ENCODE measurements around the gene SLC2A8.

SLC2A8 gene

DNA sequence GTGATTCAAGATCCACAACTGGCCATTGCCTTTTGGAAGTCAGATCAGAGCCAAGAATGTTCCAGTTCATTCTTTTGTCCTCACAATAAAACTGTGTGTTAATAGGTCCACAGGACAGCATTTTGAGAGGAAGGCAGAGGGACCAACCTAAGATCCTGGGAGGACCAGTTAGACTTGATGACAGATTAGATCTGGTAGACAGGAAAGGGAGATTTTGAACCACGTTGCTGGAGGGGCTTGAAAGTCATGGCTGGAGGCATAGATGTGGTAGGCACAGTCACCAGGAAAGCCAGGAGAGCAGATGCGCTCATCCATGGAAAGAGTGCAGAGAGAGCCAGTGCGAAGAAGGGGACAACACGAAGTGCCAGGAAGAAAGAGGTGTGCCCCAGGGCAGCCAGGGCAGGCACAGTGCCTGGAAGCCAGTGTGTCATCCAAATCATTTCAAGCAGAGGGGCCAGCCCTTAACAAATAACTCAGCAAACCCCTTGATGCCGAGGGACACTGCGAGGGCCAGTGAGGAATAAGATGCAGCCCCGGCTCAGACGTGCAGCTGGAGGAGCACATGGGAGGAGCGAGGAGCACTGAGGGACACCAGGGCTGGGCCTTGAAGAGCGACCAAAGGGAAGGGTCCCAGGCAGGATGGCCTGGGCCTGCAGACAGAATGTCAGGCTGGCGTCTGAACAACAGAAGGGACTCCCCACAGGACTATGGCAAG, 12.8 kb upstream of the SLC2A8 start:
- no peak for DNase-seq

DNA sequence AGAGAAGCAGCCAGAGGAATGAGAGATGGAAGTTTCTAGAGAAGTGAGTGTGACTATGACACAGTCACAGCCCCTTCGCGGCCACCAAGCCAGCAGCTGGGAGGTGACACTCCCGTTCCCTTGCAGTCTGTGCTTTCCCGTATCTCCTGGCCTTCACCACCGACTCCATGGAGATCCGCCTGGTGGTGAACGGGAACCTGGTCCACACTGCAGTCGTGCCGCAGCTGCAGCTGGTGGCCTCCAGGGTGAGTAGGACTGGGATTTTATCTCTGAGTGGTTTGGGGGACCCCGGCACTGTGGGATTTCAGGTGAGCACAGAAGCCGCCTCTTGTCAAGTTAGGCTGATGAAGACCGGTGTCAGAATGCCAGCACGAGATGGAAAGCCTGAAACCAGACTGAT, 12.1 kb upstream of the SLC2A8 start:
- no peak for DNase-seq

DNA sequence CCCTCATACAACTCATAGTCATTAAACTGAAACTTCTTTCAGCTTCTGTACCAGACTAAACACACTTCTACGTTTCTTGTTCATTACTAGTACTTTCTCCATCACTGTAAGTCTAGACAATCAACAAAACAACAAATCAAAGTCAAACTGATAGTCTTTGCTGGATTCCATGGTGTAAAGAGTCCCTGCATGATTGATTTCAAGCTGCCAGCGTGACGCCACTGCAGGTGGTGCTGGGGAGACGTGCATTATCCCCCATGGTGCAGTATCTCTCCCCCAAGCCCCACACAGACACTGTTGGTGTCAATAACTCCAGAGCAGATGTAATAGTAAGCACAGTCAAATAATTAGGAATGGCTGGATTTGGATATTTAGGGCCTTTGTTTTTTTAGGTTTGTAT, 10.7 kb upstream of the SLC2A8 start:
- no peak for DNase-seq

DNA sequence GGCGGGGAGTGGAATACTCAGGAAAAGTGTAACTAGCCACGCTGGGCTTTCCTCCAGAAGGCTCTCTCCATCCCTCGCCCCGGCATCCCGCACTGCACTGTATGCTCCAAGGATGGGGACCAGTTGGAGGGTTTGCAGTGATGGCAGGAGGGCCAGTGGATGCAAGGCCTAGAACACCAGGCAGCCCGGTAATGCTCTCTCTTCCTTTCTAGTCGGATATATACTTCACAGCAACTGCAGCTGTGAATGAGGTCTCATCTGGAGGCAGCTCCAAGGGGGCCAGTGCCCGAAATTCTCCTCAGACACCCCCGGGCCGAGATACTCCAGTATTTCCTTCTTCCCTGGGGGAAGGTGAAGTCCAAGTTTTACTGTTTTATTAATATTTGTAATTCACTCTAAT, 10.0 kb upstream of the SLC2A8 start:
- no peak for DNase-seq

DNA sequence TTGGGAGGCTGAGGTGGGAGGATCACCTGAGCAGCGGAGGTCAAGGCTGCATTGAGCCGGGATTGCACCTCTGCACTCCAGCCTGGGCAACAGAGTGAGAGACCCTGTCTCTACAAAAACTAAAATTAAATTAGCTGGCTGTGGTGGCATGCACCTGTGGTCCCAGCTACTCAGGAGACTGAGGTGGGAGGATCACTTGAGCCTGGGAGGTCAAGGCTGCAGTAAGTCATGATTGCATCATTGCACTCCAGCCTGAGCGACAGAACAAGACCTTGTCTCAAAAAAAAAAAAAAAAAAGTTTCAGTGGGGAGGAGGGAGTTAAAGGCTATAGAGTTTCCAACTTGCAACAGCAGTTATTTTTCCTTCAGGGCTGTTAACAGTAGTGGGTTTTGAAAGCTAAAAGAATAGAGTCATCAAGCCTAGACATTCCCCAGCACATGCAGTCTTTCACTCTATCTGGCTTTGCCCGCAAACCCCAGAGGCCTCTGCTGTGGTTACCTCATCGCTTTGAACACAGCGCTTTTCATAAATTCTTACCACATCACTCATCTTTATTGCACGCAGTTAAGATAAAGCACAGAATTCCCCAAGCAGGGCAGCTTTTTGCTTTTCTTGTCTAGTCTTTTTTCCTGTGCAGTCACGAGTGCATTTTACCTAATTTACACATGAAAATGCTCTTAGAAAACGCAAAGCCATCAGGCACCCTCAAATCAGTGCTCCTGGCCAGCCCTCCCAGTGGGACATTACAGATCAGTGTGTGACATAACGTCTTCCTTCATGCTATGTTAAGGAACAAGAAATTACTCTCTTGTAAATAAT, 8.7 kb upstream of the SLC2A8 start:
- no peak for DNase-seq

DNA sequence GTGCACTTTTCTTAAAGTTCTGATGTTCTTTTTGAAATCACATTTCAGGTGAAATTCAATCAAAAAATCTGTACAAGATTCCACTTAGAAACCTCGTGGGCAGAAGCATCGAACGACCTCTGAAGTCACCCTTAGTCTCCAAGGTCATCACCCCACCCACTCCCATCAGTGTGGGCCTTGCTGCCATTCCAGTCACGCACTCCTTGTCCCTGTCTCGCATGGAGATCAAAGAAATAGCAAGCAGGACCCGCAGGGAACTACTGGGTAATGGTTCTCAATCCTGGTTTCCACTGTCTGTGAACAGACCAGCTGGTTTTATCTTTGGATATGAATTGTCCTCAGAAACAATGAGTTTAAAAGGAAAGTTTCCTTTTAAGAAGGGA, 8.1 kb upstream of the SLC2A8 start:
- no peak for DNase-seq

DNA sequence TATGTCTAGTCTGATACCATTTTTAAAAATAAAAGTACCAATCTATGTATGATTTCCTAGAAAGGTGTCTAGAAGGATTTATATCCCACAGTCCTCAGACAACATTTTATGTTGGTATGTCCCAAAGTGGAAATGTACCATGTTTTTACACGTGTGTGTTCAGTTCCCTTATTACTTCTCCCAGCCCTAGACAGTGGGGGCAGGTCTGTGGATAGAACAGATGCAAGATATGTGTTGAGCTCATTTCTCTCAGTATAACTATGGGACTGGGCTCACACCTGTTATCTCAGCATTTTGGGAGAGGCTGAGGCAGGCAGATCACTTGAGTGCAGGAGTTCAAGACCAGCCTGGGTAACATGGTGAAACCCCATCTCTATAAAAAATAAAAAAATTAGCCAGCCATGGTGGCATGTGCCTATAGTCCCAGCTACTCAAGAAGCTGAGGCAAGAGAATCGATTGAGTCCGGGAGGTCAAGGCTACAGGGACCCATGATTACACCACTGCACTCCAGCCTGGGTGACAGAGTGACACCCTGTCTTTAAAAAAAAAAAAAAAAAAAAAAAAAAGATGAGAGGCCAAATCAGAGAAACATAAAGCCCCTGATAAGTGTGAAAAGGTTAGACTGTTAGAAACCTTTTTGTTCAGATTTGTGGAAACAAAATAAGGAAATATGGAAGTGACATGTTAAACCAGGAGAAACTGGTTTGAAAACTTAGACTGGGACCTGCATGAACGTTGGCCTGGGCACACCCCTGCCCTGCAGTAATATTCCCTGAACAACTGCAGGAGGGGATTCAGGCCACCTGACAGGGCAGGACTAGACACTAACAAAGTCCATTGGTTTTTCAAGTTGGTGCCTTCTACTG, 7.4 kb upstream of the SLC2A8 start:
- no peak for DNase-seq

DNA sequence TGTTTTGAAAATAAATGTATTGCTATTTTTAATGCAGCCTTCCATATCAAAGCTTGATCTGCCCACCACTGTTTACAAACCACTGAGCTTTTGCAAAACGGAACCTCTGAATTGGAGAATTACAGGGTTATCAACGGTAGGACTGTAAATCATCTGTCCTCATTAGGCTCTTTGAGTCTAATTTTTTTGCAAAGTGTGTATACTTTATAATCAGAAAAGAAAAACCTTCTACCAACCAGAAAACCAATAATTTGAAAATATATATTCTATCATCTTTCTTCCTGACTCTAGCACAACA, 6.8 kb upstream of the SLC2A8 start:
- no peak for DNase-seq

DNA sequence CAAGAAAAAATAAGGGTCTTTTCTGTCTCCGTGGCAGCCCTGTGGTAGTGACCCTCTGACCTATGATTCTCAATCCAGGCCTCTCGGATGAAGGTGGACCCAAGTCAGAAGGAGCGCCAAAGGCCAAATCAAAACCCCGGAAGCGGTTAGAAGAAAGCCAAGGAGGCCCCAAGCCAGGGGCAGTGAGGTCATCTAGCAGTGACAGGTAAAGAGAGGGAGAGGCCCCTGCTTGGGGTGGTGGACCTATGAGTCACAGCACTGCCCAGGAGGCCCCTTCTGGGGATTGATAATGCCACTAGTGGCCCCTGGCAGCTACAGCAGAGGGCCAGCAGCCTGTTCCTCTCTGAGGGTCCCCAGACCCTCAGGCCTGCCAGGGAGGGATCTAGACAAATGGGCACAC, 6.4 kb upstream of the SLC2A8 start:
- DNase-seq: no peak

DNA sequence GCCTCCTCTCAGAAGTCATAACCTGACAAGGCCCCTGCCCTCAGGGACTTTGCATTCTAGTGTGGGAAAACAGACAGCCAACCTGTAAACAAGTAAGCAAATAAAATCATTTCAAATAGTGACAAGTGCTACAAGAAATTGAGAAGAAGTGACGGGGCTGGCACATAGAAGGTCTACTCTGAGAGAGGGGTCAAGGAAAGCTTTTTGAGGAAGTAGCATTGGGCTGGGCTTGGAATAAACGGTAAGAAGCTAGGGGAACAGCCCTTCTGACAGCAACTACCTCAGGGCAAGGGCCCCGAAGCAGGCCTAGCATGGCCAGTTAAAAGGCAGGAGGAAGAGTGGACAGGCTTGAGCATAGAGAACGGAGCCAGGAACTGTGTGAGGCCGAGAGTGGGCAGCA, 4.8 kb upstream of the SLC2A8 start:
- no peak for DNase-seq

DNA sequence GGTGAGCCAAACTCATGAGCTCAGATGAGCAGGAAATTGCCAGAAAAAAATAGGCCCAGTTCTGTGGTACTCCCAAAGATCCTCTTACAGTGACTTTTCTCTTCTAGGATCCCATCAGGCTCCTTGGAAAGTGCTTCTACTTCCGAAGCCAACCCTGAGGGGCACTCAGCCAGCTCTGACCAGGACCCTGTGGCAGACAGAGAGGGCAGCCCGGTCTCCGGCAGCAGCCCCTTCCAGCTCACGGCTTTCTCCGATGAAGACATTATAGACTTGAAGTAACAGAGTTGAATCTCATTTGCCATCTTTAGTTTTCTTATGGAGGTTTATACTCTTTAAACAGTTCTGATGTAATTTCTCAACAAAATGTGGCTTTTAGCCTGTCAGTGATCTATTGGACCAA, 4.0 kb upstream of the SLC2A8 start:
- no peak for DNase-seq

DNA sequence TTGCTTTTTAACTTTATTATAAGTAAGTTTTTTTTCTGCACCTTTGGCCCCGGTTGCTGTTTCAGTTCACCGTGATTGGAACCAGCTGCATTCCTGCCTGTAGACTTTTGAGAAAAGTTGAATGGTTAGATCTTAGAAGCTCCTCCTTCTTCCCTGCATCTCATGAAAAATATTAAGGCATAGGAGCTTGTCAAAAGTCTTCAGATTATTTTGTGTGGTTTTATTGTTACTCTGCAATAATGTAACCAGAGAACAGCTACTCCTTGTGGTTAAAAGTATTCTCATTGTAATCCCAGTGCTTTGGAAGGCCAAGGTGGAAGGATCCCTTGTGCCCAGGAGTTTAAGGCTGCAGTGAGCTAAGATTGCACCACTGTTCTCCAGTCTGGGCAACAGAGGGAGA, 3.3 kb upstream of the SLC2A8 start:
- DNase-seq: no peak

DNA sequence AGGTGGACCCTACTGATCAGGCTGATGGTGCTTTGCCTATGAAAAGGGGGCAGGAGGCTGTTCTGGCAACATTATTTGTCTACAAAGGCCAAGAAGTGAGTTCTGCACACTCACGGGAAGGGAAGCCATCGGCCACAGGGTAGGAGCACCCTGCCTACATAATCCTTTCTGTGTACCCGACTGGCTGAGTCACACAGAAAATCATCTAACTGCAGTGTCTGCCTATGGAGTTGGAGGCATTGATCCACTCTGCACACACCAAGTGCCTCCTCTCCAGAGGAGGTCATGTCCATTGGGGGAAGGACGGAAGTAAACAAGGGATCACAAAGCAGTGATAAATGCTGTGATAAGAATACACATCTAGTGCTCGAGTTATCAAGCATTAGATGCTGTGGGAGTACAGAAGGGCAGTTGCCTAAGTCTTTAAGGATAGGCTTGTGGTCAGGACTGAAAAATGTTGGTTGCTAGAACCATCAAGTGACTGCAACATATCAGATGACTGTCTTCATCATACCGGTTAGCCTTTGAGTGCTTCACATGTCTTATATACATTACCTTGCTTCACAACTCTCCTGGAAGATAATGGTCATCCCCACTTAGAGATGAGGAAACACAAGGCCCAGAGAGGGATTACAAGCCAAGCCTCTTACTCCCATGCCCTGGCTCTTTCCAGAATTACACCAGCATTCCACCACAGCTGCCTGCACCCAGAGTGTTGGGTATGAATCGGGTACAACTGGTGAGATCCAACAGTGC, 1.3 kb upstream of the SLC2A8 start:
- DNase-seq: no peak

DNA sequence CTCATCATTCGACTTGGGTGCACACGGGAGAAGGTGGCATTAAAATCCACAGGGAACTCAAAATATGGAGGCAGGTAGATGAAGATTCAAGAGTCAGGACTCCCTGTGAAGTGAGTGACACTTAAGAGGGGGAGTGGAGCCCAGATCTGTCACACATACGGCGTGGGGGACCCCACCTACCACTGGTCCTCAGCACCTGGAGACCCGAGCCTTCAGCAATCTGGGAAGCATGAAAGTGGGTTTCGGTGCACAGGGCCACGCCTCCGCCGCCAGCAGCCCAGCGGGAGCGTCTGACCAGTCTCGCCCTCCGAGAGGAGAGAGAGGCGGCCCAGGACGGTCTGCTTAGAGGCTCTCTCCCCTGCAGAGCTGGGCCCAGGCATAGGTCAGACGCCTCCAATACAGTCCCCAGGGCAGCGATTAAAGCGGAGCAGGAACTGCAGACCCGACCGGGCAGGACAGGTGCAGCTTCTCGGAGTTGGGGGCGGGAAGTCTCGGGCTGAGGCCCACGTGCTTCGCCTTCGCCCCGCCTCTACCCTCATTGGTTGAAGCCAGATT, 639 bp upstream of the SLC2A8 start:
- no peak for DNase-seq

DNA sequence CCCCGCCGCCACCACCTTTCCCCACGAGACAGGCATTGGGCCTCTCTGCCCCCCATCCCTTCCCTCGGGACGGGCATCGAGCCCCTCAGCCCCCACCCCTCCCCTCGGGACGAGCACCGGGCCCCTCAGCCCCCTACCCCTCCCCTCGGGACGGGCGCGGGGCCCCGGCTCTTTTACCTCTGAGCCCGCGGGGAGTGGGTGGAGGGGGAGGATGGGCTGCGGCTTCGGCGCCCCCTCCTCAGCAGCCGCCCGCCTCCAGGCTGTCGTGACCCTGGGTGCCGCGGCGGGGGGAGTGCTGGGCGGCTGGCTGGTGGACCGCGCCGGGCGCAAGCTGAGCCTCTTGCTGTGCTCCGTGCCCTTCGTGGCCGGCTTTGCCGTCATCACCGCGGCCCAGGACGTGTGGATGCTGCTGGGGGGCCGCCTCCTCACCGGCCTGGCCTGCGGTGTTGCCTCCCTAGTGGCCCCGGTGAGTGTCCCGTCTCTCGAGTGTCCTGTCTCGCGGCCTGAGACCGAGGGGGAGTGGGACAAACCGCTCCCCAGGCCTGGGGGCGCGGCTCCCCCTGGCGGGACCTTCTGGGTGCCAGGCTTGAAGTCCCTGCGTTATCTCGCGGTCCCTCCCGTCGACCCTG, 791 bp downstream of the SLC2A8 start:
- no peak for DNase-seq

DNA sequence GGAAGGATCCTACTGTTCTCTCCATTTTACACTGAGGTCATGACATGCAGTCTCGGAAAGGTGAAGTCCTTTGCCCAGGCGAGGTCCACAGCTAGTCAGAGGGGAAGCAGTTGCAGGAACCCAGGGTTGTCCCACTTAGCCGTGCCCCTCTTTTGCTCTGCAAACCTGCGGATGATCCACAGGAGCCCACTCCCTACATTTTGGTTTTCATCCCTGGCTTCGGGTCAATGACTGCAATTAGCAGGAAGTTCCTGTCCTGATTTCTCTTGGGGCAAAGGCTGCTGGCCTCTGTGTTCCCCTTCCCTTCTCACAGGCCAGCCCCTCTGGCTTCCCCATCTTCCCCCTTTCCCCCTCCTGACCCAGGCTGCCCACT, 1.3 kb downstream of the SLC2A8 start:
- DNase-seq: no peak

DNA sequence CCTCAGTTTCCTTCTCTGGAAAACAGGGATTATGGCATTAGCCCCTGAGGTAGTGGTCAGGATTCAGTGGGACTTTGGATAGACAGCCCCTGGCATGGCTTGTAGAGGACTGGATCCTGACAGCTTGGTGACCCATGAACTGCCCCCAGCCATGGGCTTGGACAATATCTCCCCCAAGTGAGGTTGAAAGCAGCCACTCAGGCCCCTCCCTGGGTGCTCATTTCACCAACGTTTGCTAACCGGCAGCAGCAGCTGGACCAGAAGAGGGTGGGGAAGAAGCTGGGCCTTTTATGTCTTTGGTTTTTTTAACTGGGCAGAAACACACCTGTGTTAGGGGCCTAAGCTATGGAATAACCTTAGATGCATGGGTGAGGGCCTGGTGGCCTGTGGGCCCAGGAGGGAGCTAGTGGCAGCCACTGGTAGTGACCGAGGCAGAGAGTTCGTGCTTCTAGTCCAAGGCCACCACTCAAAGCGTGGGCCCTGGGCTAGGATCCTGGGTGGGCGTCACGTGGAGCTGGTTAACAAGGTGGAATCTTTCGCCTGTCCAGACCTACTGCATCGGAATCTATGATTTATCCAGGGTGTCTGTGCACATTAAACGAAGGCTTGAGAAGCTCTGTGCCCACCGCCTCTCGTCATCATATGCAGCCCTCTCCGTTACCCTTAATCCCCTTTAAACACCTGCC, 1.9 kb downstream of the SLC2A8 start:
- no peak for DNase-seq

DNA sequence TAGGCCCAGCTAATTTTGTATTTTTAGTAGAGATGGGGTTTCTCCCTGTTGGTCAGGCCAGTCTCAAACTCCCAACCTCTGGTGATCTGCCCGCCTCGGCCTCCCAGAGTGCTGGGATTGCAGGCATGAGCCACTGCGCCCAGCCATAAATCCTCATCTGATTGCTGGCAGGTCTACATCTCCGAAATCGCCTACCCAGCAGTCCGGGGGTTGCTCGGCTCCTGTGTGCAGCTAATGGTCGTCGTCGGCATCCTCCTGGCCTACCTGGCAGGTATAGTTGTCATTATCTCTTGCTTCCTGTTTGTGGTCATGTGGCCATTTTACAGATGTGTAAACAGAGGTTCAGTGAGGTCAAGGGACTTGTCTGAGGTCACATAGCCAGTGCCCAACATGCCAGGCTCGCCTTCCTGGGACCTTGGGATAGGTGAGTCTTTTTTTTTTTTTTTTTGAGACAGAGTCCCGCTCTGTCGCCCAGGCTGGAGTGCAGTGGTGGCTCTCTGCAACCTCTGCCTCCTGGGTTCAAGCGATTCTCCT, 2.8 kb downstream of the SLC2A8 start:
- DNase-seq: no peak

DNA sequence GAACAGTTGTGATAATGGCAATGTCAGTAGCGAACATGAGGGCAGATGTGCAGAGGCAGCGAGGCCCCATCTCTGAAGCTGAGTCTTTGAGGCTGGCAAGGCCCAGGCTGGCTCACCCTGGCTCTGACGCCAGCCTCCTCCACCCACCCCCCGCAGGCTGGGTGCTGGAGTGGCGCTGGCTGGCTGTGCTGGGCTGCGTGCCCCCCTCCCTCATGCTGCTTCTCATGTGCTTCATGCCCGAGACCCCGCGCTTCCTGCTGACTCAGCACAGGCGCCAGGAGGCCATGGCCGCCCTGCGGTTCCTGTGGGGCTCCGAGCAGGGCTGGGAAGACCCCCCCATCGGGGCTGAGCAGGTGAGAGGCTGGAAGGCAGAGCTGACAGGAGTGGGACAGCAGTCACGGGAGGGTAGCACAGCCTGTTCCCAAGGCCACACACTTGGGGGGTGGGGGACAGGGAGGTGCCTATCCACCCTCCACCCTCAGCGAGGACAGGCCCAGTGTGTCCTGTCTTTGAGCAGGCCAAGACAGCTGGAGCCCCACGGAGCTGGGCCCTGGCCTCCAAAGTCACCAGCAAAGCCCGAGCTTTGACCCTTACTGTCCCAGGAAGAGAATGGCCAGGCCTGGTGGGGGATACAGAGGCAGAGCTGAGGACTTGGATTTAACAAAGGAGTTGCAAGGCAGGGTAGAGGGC, 5.6 kb downstream of the SLC2A8 start:
- no peak for DNase-seq

DNA sequence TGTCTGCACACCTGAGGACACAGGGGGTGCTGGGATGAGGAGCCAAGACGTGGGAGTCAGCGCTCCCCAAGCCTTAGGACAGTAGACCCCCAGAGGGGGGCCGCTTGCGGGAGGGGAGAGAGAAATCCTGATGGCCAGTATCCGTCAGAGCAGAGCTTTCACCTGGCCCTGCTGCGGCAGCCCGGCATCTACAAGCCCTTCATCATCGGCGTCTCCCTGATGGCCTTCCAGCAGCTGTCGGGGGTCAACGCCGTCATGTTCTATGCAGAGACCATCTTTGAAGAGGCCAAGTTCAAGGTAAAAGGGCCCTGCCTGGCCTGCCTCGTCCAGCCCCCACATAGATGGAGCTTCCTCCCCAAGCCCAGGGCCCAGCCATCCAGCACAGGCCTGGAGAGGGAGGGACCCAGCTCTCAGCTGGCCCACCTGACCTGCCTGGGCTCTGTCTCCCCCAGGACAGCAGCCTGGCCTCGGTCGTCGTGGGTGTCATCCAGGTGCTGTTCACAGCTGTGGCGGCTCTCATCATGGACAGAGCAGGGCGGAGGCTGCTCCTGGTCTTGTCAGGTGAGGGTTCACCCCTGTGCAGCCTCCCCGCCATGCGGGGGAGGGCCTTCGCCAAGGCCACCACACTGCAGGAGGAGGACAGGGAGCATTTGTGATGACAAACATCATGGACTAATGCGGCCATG, 6.7 kb downstream of the SLC2A8 start:
- no peak for DNase-seq

Data from NCI-H1417 treated with DMSO at 0.1 percent for 48 hours (cell line).